Measurements from ENCODE around the gene EPHB1. TPM values are rescaled to one million over a fixed set of nuclear protein-coding genes. Genes with fewer than 3 reads are reported as not detected.

EPHB1 gene
- total and polyA plus RNA-seq, 4 donors = 0.23 to 1.7 (median 0.52) TPM

- Histone ChIP-seq H3K27me3 (ENCODE audit: control insufficient read depth in 4 of 4, insufficient read depth in 4 of 4, low read length in 3 of 4) (no peaks in the 10 kb centered on the region), H3K4me1 (ENCODE audit: control insufficient read depth in 4 of 4, insufficient read depth in 4 of 4, low read length in 3 of 4) (no peaks in the 10 kb centered on the region), H3K9me3 (ENCODE audit: control insufficient read depth in 4 of 4, low read length in 3 of 4) (no peaks in the 10 kb centered on the region), H3K36me3 (ENCODE audit: control insufficient read depth in 4 of 4, insufficient read depth in 3 of 4, low read depth in 1 of 4, low read length in 3 of 4) (no peaks in the 10 kb centered on the region), H3K4me3 (ENCODE audit: low read depth in 1 of 3, low read length in 3 of 3) (no peak overlapping the region), H3K9ac (ENCODE audit: low read depth in 1 of 2, low read length in 2 of 2) (no peak overlapping the region), H3K27ac (ENCODE audit: low read depth in 1 of 2, low read length in 2 of 2) (no peak overlapping the region)
- WGBS = 87% methylated on average over 5 of the region's 5 CpGs
- DNase-seq (ENCODE audit: low spot score) = no peak
- TF ChIP-seq REST (IDR thresholded peaks at IDR 0.05) = no peak
These were observed 286.9 kb downstream of the EPHB1 start for GRCh38 chr3:135081856-135082434.

GRCh38 chr3:135082706-135083105 is 287.6 kb downstream of the EPHB1 start:
- WGBS = 74% methylated on average over 7 of the region's 7 CpGs

GRCh38 chr3:135083179-135083578 is 288.1 kb downstream of the EPHB1 start:
- H3K9me3 ChIP-seq (ENCODE audit: control insufficient read depth in 4 of 4, low read length in 3 of 4) = no peaks in the 10 kb centered on the region
- no peaks in the 10 kb centered on the region for H3K36me3 ChIP-seq (ENCODE audit: control insufficient read depth in 4 of 4, insufficient read depth in 3 of 4, low read depth in 1 of 4, low read length in 3 of 4)
- DNase-seq (ENCODE audit: low spot score) = no peak
- no peak overlapping the region for H3K27ac ChIP-seq (ENCODE audit: low read depth in 1 of 2, low read length in 2 of 2)
- H3K27me3 ChIP-seq (ENCODE audit: control insufficient read depth in 4 of 4, insufficient read depth in 4 of 4, low read length in 3 of 4) = no peaks in the 10 kb centered on the region
- 90% methylated on average over 1 of the region's 1 CpG for WGBS
- H3K4me1 ChIP-seq (ENCODE audit: control insufficient read depth in 4 of 4, insufficient read depth in 4 of 4, low read length in 3 of 4) = no peaks in the 10 kb centered on the region
- no peak overlapping the region for H3K9ac ChIP-seq (ENCODE audit: low read depth in 1 of 2, low read length in 2 of 2)
- no peak overlapping the region for H3K4me3 ChIP-seq (ENCODE audit: low read depth in 1 of 3, low read length in 3 of 3)
- TF ChIP-seq FOXA2 (IDR thresholded peaks at IDR 0.05) (no peak), FOXA1 (IDR thresholded peaks at IDR 0.05) (no peak), MAX (IDR thresholded peaks at IDR 0.05) (no peak), NR2F2 (IDR thresholded peaks at IDR 0.05) (no peak), ZBTB33 (IDR thresholded peaks at IDR 0.05) (no peak), JUND (IDR thresholded peaks at IDR 0.05) (no peak), SP1 (IDR thresholded peaks at IDR 0.05) (no peak), YY1 (IDR thresholded peaks at IDR 0.05) (no peak), RXRA (IDR thresholded peaks at IDR 0.05) (no peak), ATF3 (IDR thresholded peaks at IDR 0.05) (no peak), GABPA (IDR thresholded peaks at IDR 0.05 in 1 of 2, conservative IDR thresholded peaks at IDR 0.05 in 1 of 2) (no peak)

More at GRCh38 chr3:135082706-135083105, 287.6 kb downstream of the EPHB1 start:
- H3K27me3 ChIP-seq (ENCODE audit: control insufficient read depth in 4 of 4, insufficient read depth in 4 of 4, low read length in 3 of 4) = no peaks in the 10 kb centered on the region
- H3K9ac ChIP-seq (ENCODE audit: low read depth in 1 of 2, low read length in 2 of 2) = no peak overlapping the region
- no peaks in the 10 kb centered on the region for H3K4me1 ChIP-seq (ENCODE audit: control insufficient read depth in 4 of 4, insufficient read depth in 4 of 4, low read length in 3 of 4)
- DNase-seq (ENCODE audit: low spot score) = no peak
- H3K9me3 ChIP-seq (ENCODE audit: control insufficient read depth in 4 of 4, low read length in 3 of 4) = no peaks in the 10 kb centered on the region
- no peak overlapping the region for H3K4me3 ChIP-seq (ENCODE audit: low read depth in 1 of 3, low read length in 3 of 3)
- no peaks in the 10 kb centered on the region for H3K36me3 ChIP-seq (ENCODE audit: control insufficient read depth in 4 of 4, insufficient read depth in 3 of 4, low read depth in 1 of 4, low read length in 3 of 4)
- no peak overlapping the region for H3K27ac ChIP-seq (ENCODE audit: low read depth in 1 of 2, low read length in 2 of 2)
- TF ChIP-seq HNF4G (IDR thresholded peaks at IDR 0.05) (no peak), FOXA2 (IDR thresholded peaks at IDR 0.05) (no peak), JUND (IDR thresholded peaks at IDR 0.05) (no peak), CTCF (IDR thresholded peaks at IDR 0.05; ENCODE audit: low read depth, low read length, missing input control) (no peak), FOXA1 (IDR thresholded peaks at IDR 0.05) (no peak), SP1 (IDR thresholded peaks at IDR 0.05) (no peak), ATF3 (IDR thresholded peaks at IDR 0.05) (no peak), NR2F2 (IDR thresholded peaks at IDR 0.05) (no peak), HNF4A (conservative IDR thresholded peaks at IDR 0.05) (no peak), MAX (IDR thresholded peaks at IDR 0.05) (no peak)
